HG02588 (cell line): ENCODE results near the gene PALLD.

Source experiments
- ATAC-seq: cut with Tn5 transposase; IDR thresholded peaks from one replicate; pipeline ENCODE4 v1.9.1; 2021; ENCODE audit warnings: mild to moderate bottlenecking, moderate library complexity; ENCODE audit not compliant: unreplicated experiment

PALLD gene

DNA sequence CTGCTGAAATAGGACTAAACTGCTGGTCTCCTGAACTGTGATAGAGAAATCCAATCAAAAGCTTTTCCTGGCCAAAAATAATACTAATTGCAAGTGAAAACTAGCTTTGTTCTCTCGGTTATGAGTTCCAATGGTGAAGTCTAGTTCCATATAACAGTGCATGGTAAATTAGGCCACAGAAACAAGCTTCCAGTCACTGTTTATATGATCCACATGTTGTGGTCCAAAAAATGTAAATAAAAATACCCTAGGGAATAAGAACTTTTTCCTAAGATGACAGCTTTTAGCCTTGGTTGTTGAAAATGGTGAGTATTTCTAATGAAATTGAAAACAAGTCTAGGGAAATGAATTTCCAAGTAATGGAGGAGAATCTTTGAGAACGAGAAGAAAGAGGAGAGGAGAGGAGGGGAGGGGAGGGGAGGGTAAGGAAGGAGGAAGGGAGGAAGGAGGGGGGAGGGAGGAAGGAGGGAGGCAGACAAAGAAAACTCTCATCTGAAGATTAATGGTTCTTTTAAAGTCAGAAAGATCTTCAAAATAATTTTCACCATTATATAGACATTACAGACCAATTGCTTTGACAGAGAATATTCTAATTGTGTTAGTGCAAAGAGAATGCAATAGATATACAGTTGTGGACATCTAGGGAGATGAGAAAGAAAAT, 26.1 kb downstream of the PALLD start:
- no peak for ATAC-seq

DNA sequence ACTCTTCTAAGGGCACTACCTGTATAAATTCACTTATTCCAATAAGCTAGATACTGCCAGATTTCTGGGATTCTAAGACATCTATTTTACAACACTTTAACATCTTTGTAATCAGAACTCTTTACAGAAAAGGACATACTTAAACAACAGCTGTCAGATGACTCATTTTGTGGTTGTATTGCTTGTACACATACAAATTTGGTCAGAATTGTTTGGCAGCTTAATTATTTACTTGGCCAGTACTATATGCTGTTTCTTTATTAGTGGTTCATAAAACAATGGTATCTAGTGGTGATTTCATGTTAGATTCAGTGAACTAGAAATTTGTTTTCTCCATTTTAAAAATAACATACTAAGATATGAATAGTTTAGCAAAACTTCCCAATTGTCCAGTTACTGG, 27.2 kb downstream of the PALLD start:
- no peak for ATAC-seq

DNA sequence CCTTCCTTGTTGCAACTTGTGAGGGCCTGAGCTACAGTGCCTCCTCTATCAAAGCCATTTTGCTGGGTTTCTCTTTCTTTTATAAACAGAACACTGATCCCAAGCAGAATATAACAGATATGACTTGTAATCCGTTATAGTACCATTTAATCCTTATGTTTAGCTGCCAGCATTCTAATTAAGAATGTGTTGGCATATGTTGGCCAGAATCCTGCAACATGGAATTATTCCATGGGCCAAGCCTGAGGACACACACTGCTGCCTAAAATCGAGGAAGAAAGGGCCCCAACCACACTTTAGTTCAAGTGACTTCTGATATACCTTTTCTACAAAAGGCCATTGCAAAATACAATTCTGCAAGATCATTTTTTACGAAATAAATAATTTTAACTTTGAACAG, 28.0 kb downstream of the PALLD start:
- ATAC-seq: no peak

DNA sequence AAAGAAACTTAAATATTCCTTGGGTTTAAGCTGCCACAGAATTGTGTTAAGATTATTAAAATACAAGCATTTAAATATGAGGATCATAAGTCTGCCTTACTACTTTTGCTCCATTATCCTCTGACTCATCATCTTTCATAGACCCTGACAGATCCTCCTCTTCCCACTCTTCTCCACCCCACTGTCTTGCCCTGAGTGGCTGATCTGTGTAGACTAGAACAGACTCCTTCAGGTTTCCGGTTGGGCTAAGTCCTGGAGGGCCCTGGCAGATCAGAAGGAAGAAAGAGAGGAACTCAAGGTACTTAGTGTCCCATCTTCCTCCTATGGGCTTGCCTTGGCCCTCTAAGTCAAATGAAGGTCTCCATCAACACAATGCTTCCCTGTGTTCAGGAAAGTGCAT, 30.7 kb downstream of the PALLD start:
- no peak for ATAC-seq

DNA sequence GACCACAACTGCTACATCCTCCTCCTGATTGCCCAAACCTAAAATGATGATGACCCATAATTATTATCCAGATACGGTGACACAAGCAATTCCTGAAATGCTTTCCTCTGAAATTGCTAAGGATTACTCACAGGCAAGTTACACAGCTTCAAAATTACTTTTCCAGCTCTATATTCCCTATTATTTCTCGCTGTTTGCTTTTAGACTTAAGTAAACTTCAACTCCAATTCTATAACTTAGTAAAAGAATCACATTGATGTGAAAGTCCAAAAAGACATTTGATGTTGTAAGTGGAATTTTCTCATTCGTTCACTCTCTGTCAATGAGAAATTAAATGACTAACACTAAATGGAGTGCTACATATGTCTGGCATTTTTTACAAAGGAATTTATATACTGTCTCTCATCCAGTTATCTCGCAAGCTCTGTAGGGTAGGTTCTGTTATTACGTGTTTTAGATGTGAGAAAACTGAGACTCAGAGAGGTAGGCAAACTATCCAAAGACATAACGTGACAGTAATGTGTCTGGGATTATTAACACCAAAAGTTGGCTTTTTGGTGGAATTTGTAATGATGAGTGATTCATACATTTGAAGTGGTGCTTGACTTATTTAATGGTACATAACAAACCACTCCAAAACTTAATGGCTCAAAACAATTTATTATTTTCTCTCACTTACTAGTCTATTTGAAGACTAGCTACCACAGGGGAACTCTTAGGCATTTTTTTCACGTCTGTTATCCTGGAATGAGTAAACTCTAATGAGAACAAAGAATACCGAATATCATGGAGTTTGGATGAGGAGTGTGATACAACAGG, 31.5 kb downstream of the PALLD start:
- ATAC-seq: no peak

DNA sequence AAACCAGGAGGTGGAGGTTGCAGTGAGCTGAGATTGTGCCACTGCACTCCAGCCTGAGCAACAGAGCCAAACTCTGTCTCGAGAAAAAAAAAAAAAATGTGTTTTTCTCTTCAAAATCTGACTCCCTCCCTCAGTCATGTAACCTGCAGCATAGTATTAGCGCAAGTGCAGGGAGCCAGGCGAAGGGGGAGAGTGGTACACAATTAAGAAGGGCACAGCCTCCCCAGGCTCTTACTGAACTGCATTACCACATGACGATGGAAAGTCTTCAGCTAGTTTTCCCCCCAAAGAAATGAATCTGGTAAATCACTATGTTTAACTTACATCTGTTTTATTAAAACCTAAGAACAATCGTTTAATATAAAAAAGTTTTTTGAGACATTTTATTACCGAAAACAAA, 32.4 kb downstream of the PALLD start:
- no peak for ATAC-seq

DNA sequence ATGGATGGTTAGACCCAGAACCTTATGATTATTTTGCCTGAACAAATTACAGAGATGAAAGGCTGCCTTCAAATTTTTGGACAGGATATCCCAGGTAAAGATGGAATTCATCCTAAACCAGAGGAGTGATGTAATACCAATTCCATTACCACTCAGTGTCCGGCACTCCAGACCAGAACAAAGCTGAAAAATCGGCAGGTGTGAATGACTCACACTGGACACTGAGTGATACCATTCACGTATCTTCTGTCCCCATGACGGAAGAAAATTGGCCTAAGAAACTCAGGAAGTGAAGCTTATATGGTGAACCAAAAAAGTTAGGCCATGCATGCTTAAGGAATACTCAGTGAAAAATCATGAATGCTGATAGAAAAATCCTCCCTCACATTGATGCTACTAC, 34.5 kb downstream of the PALLD start:
- ATAC-seq: no peak

DNA sequence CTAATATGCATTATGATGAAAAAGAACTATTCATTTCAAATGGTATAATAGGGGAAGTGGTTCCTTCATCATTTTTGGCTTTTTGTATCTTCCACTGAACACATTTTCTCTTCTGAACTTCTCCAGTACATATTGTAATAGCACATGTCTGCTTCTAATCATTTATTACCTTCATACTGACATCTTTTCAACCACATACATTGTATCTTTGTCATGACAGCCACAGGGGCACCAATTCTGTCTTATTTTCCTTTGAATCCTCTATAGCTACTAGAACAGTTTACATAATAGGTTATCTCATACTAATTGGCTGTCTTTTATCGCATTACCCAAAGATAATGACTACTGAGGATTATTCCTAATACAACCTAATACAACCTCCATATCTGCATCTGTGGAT, 37.7 kb downstream of the PALLD start:
- ATAC-seq: no peak

DNA sequence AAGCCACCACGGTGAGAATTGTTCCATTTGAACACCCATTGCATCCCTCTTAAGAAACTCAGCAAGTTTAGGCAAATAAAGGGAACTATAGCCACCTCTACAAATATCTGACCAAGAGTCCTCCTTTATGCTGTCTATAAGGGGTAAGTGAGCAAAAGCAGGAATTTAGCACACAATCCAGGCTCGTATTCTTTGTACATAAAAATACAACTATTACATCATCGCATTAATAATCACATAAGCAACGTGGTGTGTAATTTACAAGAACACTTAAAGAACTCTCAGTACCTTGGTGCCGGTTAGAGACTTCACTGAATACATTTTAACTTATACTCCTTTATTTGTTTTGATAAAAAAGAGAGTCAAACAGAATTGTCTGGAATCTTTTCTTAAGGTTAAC, 38.8 kb downstream of the PALLD start:
- no peak for ATAC-seq

DNA sequence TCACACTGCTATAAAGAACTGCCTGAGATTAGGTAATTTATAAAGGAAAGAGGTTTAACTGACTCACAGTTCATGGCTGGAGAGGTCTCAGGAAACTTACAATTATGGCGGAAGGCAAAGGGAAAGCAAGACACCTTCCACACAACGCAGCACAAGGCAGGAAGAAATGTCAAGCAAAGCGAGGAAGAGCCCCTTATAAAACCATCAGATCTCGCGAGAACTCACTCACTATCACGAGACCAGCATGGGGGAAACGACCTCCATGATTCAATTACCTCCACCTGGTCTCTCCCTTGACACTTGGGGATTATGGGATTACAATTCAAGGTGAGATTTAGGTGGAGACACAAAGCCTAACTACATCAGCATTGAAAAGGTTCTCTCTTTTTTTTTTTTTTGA, 39.6 kb downstream of the PALLD start:
- ATAC-seq: no peak

DNA sequence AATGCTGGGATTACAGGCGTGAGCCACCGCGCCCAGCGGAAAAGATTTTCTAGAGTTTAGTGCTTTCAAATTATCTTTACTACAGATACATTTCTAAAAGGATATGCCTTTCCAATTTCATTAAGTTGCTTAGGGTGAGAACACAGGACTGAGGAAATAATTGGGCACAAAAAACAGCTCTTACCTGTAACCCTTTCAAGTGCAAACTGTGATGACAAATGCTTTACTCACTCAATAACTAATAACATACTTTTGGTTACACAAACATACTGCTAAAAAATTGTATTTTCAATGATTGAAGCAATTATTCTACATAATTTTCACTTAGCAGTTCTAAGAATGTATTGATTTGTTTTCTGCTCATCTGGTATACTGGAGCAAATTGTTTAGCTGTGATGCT, 40.2 kb downstream of the PALLD start:
- no peak for ATAC-seq

DNA sequence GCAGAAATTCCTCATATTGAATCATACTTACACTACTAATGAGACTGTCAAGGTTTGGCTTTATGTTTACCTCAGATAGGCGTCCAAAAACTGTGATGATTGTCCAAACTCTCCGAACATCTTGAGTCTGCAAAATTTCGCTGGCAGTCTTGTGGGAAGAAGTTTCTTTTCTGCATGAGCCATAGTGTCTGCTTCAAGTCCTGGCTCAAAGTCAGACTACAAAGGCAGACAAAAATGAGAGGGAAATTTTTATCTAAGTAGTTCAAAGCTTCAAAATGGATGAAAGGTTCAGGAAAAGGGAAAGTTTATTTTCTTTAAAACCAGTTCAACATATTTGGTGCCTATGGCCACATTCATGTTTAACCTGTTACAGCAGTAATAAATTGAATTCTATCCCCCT, 40.7 kb downstream of the PALLD start:
- ATAC-seq: no peak

DNA sequence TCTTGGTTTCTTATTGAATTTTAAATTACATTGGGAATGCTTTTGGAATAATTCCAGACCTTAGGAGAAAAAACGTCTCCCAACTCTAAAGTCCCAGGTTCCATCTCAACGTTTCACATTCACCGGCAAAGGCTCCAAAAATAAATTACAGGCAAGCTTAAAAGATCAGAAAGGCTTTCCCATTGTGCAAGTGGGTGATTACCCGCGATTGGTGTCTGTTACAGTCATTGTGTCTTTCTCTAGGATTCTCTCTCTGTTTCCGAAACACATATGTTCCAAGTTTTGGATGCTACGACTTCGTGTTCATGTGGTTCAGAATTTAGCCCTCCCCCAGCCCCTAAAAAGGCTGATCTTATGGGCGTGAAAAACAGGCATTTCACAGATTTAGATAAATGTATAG, 41.8 kb downstream of the PALLD start:
- no peak for ATAC-seq

DNA sequence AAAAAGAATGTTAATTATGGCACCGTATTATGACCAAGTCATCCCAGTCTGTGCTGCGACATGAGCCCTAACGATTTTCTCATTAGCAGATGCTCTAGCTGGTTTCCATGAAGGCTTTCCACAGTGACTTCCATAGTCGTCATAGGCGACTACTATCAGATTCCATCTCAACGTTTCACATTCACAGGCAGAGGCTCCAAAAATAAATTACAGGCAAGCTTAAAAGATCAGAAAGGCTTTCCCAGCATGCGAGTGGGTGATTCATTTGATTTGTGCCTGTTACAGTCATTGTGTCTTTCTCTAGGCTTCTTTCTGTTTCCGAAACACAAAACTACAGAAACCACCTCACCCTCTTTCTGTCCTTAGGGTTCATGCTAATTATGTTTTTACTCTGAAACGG, 43.2 kb downstream of the PALLD start:
- no peak for ATAC-seq

DNA sequence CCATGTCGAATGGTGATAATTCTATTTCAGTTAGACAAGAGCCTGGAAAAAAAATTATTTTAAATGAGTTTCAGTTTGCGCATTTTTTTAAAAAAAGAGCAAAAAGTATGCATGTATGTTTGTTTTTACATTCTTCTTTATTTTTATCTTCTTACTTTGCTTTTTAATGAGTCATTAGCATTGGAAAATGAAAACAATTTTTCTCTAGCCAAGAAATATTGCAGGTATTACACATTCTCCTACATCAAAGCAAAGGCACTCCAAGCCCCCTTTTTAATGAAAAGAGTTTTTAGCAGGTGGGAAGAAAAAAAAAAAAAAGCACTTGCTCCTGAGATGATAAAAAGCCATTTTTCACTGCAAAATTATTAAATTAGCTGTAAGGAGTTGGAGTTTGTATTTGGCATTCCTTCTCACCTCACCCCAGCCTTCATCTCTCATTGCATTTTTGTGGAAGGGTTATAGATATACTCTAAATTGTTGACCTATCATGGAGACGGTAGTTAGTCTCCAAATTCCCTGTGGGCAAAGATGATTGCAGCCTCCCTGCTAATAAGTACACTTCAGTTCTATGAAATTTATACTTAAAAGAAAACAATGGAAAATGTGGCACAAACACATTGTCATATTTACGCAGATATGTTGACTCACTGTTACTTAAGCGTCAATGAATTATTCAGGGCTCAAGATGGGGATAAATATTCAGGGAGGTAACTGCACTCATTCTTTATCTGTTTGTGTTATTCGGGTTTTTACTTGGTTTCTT, 43.8 kb downstream of the PALLD start:
- ATAC-seq: no peak

DNA sequence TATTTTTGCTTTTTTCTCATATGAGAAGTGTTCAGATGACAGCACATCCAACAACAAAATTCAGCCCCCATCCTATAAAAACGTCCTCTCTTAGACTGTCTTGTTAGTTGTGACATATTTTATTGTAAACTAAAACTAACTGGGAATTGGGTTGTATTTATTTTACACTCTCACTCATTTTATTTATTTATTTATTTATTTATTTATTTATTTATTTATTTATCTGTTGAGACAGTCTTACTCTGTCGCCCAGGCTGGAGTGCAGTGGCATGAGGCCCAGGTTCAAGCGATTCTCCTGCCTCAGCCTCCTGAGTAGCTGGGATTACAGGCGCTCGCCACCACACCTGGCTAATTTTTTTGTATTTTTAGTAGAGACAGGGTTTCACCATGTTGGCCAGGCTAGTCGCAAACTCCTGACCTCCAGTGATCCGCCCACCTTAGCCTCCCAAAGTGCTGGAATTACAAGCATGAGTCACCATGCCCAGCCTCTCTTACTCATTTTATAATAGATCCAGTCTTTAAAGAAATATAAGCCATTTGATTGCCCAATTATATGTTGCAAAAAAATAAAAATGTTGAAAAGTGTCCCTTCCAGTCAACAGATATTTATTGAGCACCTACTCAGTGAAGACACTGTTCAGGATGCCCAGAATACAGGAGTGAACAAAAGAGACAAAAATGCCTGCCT, 44.6 kb downstream of the PALLD start:
- no peak for ATAC-seq

DNA sequence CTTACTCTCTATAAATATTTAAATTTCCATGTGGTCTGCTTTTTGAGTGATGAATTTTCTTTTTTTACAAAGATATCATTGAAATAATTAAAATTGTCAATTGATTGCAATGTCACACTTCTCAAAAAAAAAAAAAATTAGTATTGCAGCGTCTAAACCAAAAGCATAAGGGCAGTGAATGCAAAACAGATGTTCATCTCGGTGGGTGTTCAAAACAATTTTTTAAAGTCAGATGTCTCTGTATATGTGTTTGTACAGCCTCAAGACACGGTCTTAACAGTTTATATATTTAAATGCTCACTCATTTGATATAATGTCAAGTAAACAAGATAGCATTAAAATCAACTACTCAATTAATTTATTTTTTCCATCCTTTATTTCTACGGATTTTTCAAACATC, 52.3 kb downstream of the PALLD start:
- ATAC-seq: no peak

DNA sequence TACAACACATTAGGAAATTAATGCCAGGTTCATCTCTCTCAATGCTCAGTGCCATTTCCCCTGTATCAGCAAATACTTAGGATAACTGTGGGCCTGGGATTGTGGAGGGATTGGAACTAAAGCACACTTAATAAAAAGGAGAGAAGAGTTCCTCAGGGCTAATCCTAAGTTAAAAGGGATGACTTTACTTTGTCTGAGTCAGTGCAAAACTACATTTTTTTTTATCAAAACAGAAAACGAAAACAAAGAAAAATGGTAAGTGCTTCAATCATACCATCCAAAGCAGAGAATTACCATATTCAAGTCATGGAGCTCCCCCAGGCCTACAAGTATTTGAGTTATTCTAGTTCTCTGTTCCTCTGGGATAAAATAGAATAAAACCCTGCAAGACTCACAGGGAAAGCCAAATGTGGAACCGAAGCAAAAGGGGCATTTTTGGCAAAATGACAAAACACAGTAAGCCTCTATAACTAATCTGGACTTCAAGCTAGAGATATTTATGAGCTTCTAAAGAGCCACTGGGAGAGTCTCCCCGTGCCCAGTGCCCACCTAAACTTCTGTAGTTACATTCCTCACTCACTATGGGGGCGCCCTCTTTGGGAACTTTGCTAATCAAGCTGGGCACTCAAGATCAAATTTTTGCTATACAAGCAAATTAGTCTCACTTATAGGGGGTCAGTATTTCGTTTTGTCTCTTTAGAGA, 53.4 kb downstream of the PALLD start:
- ATAC-seq: no peak

DNA sequence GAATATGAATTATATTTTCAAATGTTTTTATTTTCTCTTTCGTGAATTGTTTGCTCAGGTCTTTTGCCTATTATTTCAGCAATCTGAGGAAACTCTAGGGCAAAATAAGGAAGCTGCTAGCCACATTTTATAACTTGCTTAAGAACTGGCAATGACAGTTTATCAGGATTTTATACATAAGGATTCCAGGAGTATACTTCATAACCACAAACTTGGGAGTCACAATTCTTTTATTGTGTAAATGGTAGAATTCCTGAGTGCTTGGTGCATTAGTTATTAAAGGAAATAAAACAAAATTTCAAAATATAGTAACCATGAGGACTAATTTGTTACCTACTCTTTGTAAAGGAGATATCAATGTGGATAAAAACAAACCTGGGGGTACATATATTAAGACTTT, 54.4 kb downstream of the PALLD start:
- ATAC-seq: no peak

DNA sequence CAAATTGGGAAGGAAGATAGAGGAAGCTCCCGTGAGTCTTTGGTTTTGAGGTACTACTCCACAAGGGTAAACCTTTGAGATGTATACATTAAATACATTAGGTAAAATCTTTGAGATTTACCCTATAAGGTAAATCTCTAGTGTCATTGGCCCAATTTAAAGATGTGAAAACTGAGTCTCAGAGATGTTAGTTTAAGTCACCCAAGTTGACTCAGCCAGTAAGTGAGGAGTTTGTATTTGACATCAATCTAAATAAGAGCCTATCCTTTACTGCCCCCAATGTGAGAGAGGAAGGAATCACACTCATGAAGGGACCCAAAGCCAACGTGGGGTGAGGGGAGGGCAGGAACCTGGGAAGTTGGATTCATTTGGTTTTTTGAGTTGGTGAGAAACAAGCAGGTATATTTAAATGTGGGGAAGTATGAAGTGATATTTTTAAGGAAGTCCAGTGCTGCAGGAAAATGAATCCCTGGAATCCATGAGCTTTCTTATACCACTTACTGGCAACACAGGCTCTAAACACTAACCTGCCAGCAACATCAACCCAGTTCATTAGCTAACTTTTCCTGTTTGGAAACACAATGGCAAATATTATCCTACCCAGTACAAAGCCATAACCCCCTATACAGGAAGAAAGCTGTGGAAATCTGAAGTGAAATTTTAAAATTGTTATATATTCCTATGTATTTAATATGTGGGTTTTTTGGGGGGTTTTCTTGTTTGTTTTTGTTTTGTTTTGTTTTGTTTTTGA, 55.3 kb downstream of the PALLD start:
- no peak for ATAC-seq
